Activated T-helper 17 cell treated with anti-CD3 and anti-CD28 coated beads, Interleukin-2, amount 50 U/mL, for 72 hours (primary cell): ENCODE data around the gene TRIM2. TPM values are rescaled to one million over a fixed set of nuclear protein-coding genes. Genes with fewer than 3 reads are reported as not detected.

ENCODE experiments used
- ATAC-seq: fragments of 150-1000 bp; cut with Tn5 transposase; replicated peaks from 2 replicates; pipeline ENCODE4 v1.10.0; 2021; ENCODE audit warnings: mild to moderate bottlenecking, moderate library complexity
- H3K27ac Mint-ChIP-seq: one replicate; pipeline ENCODE4 v1.8.0; 2022; ENCODE audit warnings: mixed read lengths
- H3K27me3 Mint-ChIP-seq: one replicate; pipeline ENCODE4 v1.8.0; 2022; ENCODE audit warnings: mixed read lengths
- H3K36me3 Mint-ChIP-seq: one replicate; pipeline ENCODE4 v1.8.0; 2022; ENCODE audit warnings: low read depth, mild to moderate bottlenecking, mixed read lengths
- H3K4me1 Mint-ChIP-seq: one replicate; pipeline ENCODE4 v1.8.0; 2022; ENCODE audit warnings: mixed read lengths
- H3K4me3 Mint-ChIP-seq: one replicate; pipeline ENCODE4 v1.8.0; 2022; ENCODE audit warnings: mild to moderate bottlenecking, mixed read lengths
- H3K9me3 Mint-ChIP-seq: one replicate; pipeline ENCODE4 v1.8.0; 2022; ENCODE audit warnings: mixed read lengths
- total RNA-seq, 2 donors: library from RNA; stranded (reverse); gene quantifications; one replicate each; pipeline ENCODE4 v1.2.3, GENCODE V29; 2022

TRIM2 gene
- total RNA-seq, 2 donors from 2014 or later = 1.0 to 1.6 TPM

- H3K36me3 Mint-ChIP-seq = no peaks in the 10 kb centered on the region
- no peak overlapping the region for H3K27ac Mint-ChIP-seq
- no peak overlapping the region for H3K4me3 Mint-ChIP-seq
- H3K4me1 Mint-ChIP-seq = no peaks in the 10 kb centered on the region
- no peaks in the 10 kb centered on the region for H3K27me3 Mint-ChIP-seq
- no peaks in the 10 kb centered on the region for H3K9me3 Mint-ChIP-seq
- no peak for ATAC-seq
These were observed 179.9 kb downstream of the TRIM2 start for GRCh38 chr4:153384160-153384559.

- Mint-ChIP-seq H3K27ac (no peak overlapping the region), H3K4me1 (no peaks in the 10 kb centered on the region), H3K27me3 (no peaks in the 10 kb centered on the region), H3K9me3 (no peaks in the 10 kb centered on the region), H3K36me3 (no peaks in the 10 kb centered on the region), H3K4me3 (no peak overlapping the region)
- no peak for ATAC-seq
These were observed 181.5 kb downstream of the TRIM2 start for GRCh38 chr4:153385784-153386183.

DNA sequence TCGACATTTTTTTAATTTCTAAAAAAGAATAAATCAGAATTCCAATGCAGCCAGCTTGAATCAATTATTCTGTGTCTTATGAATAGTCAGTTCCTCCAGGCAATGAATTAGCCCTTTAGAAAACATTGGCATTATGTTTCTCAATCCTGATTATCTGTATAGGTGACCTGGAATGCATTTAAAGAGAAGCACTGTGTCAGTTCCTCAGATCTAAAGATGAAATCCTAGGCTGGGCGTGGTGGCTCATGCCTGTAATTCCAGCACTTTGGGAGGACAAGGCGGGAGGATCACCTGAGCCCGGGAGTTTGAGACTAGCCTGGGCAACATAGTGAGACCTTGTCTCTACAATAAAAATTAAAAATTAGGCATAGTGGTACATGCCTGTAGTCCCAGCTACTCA, 183.7 kb downstream of the TRIM2 start:
- Mint-ChIP-seq H3K27me3 (no peaks in the 10 kb centered on the region), H3K36me3 (no peaks in the 10 kb centered on the region), H3K4me1 (no peaks in the 10 kb centered on the region), H3K27ac (no peak overlapping the region), H3K4me3 (no peak overlapping the region), H3K9me3 (no peaks in the 10 kb centered on the region)
- no peak for ATAC-seq

Other genes with a start within 250 kb of the TRIM2 start
- 10 to 100 TPM; 11.6 to 13.1 TPM for gene MND1, start 140.2 kb downstream of the TRIM2 start, total RNA-seq